ENCODE results near the gene KCNB1.

KCNB1 gene

GRCh38 chr20:49386848-49387580 lies 95.5 kb downstream of the KCNB1 start:
- no peak for DNase-seq

DNA sequence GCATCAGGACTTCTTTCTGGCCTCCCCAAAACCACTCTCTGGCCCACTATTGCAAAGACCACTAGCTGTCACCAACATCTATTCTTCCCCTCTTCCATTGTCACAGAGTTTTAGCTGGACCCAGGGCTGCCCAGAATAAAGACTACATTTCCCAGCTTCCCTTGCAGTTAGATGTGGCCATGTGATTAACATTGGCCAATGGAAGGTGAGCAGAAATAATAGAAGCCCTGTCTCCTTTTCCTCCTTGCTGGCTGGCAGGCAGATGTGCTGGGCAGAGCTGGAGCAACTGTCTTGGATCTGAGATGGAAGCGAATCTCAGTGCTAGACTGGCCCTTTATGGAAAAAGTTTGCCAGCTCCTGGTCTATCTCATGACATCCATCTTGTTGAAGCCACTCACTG lies 97.0 kb downstream of the KCNB1 start:
- peak in 3 of 4 experiments; percentile 24 to 41 (median 36) for DNase-seq

GRCh38 chr20:49384437-49385434 lies 97.7 kb downstream of the KCNB1 start:
- DNase-seq, result peak; percentile 71 to 89 (median 79)

DNA sequence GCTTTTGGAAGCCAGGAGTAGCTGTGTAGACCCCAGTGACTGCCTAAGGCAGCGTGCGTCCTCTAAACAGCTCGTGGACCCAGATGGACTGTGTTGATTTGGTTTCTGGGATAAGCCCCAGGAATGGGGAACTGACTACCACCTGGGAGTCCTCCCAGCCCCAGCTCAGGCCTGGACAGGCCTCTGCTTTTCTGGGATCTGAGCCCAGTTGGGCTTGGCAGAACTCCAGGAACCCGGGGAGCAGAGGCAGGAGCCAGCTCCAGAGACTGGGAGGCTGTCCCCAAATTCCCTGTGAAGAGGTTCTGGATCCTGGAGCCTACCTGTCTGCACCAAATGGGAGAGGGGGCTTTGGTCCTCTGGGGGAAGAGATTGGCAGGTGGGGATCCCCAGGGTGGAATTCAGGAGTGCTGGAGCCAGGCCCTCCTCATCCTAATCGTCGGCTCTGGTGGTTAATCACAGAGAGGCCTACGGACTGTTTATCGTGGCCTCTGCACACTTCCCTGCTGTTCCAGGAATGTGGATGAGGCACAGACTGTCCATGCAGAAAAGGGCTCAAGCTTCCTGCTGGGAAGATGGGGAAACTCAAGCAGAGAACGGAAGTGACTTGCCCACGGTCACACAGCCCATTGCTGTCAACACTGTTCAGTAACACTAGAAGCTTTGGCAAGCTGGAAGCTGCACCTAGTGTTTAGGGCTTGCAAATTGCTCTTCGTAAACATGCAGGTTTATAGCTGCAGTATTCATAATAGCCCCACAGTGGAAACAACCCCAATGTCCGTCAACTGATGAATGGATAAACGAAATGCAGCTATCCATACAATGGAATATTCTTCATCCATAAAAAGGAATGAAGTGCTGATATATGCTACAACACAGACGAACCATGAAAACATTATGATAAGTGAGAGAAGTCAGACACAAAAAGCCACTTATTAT lies 100.6 kb downstream of the KCNB1 start:
- no peak for DNase-seq

- no peak for DNase-seq
These were observed 102.1 kb downstream of the KCNB1 start for GRCh38 chr20:49380337-49380780.

DNA sequence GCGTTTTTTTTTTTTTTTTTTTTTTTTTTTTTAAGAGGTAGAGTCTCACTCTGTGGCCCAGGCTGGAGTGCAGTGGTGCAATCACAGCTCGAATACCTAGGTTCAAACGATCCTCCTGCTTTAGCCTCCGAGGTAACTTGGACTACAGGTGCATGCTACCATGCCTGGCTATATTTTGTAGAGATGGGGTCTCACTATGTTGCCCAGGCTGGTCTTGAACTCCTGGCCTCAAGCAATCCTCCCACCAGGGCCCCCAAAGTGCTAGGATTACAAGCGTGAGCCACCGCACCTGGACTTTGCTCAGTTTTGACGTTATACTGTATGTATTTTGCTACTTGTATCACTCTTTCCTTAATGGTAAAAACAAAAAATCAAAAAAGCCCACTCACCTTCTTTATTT lies 103.1 kb downstream of the KCNB1 start:
- DNase-seq, result no peak

DNA sequence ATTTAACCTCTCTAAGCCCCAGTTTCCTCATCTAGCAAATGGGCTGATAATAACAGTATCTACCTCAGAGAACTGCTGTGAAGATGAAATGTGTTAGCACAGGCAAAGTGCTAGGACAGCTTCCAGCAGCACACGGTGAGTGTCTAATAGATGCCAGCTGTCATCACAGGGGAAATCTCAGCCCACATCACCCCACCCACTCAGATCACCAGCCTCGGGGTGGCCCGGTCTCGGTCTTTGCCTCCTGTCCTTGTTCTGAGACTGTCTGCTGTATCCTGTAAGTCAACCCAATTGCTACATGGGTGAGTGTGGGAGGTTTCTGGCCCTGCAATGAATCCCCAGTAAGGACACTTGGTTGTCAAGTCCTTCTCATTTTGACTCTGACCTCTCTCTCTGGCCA lies 105.1 kb downstream of the KCNB1 start:
- DNase-seq, result peak; percentile 28 to 50 (median 32)

GRCh38 chr20:49375170-49375569 lies 107.3 kb downstream of the KCNB1 start:
- no peak for DNase-seq

- no peak for DNase-seq
These were observed 110.3 kb downstream of the KCNB1 start for GRCh38 chr20:49372095-49372734.

- DNase-seq, result no peak
These were observed 113.9 kb downstream of the KCNB1 start for GRCh38 chr20:49368596-49368995.

- DNase-seq, result no peak
These were observed 115.4 kb downstream of the KCNB1 start for GRCh38 chr20:49367113-49367512.

GRCh38 chr20:49366687-49367086 lies 115.8 kb downstream of the KCNB1 start:
- DNase-seq, result no peak

- DNase-seq, result no peak
These were observed 120.4 kb downstream of the KCNB1 start for GRCh38 chr20:49361862-49362660.

DNA sequence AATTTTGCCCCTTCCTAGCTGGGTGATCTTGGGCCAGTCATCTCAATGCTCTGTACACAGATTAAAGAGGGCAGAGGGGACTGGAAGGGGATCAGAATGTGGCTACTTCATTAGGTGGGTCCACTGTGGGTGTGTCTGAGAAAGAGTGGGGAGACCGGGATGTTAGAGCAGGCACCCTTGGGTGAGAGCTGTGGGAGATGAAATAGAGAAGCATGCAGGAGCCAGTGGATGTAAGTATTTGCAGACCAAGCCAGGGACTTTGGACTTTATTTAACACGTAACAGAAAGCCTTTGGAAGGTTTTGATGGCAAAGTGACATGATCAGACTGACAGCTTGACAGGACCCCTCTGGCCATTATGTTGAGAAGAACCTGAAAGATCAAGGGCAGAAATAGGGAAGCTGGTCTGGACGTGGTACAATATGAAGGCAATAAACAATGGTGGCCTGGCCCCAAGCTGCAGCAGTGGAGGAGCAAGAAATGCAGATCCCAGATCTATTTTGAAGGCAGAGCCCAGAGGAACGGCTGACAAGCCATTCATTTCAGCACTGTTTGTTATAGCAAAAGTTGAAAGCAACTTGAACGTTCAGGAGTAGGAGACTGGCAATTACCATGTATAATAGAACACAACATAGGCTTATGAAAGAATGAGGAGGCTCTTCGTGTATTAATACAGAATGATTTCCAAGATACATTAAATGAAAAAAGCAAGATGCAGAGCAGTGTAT lies 122.1 kb downstream of the KCNB1 start:
- DNase-seq, result no peak

GRCh38 chr20:49356676-49357075 lies 125.8 kb downstream of the KCNB1 start:
- no peak for DNase-seq

GRCh38 chr20:49354673-49355072 lies 127.8 kb downstream of the KCNB1 start:
- no peak for DNase-seq

DNA sequence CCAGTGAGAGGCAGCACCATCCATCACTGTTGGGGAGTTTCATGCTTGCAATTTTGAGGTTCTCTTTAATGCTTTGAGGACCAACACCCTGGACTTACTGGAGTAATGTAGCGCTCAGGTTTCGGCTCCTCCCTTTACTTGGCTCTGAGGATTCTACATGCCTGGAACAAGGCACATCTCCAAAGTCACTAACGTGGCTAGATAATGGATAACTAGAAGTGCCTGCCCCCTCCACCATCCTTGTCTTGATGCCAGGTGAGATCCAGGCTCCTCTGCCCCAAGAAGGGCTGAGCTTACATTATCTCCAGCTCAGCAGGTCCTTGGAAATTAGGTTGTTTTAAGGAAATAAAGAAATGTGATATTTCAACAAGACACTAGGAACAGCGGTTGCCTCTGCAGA lies 129.1 kb downstream of the KCNB1 start:
- no peak for DNase-seq

DNA sequence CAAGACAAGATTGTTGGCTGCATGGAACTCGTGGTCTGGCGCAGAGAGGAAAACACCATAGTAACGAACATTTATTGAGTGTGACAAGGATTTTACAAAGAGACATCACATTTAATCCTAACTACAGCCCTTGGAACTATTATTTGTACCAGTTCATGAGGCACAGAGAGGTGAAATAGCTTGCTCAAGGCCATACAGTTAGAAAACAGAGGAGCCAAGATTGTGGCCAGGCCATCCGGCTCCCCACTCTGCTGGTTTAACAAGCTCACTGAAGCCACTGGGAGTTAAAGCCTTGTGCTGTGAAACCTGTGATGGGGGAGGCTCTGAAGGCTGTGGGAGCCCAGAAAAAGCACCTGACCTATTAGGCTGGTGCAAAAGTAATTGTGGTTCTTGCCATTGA lies 129.7 kb downstream of the KCNB1 start:
- DNase-seq, result no peak

DNA sequence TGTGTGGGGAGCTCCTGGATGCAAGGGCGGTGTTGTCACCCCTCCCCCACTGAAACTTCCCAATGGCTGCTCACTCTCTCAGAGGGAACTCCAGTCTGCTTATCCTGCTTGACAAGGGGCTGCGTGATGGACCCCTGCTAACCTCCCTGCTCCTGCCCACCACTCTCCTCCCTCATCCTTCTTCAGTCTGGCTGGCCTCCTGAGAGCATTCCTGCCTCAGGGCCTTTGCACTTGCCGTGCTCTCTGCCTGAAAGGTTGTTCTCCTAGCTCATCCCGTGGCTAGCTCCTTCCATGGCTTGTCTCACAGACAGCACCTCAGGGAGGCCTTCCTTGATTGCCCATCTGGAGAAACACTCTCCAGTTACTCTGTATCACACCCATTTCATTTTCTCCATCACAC lies 130.7 kb downstream of the KCNB1 start:
- DNase-seq, result no peak

DNA sequence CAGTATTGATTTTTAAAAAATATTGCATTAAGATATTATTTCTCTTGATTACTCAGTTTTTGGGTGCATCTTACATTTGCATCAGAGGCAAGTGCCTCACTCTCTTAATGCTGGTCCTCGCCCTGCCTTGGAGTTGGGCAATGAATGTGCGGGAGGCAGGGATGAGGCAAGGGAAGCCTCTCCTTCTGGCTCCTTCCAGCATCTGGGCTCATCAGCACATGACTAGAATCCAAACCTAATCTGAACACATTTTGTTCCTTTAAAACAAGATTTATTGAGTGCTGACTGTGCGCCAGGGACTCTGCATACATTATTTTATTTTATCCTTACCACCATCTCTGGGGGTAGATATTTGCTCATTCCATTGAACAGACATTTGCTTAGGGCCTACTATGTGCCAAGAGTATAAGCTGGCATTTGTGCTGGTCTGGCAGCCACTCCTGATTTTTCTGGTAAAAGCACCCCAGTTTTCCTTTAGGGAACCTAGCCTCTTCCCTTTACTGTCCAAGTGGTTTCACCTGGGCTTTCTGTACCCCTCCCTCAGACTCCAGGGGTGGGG lies 132.7 kb downstream of the KCNB1 start:
- DNase-seq, result peak in 1 of 4 experiments; percentile 4

Measured in suppressor macrophage (primary cell).